Adrenal gland (tissue), 12 donors: ENCODE measurements around the gene ALPP. TPM values are rescaled to one million over a fixed set of nuclear protein-coding genes. Genes with fewer than 3 reads are reported as not detected.
A peak's percentile ranks its signal among the peaks of the same experiment; 100 is the strongest.
"Not testable (repeated sequence)": the region's sequence is repeated elsewhere in the genome, so short reads cannot be mapped to it uniquely, and the experiment has no call there.

Experiments
- DNase-seq, 7 donors: peaks; one replicate each; pipeline ENCODE4 v3.0.0-alpha.2; 2019 to 2020
- H3K27ac ChIP-seq, 5 donors: fragments of 200-600 bp; sonication (generic) in 4 of 5; 1 replicate in 3 of 5; 2 replicates in 2 of 5; pipeline versions ENCODE4 v1.5.1 to v1.8.0; 2016 to 2020; ENCODE audit warnings: mild to moderate bottlenecking in 1 of 5
- H3K27me3 ChIP-seq: fragments of 200-600 bp; 2 replicates; pipeline ENCODE4 v1.8.0; 2021
- H3K36me3 ChIP-seq, 2 donors: fragments of 200-600 bp; replicated peaks in 1 of 2; 1 replicate in 1 of 2; 2 replicates in 1 of 2; pipeline versions ENCODE4 v1.5.1 to v1.8.0; 2018 to 2022
- H3K4me1 ChIP-seq, 2 donors: fragments of 200-600 bp; replicated peaks in 1 of 2; 1 replicate in 1 of 2; 2 replicates in 1 of 2; pipeline versions ENCODE4 v1.5.1 to v1.8.0; 2018 to 2021
- H3K4me3 ChIP-seq, 4 donors: fragments of 200-600 bp; sonication (generic) in 3 of 4; one replicate each; pipeline ENCODE4 v1.5.1; 2016 to 2018
- H3K9me3 ChIP-seq, 3 donors: fragments of 200-600 bp; sonication (generic) in 1 of 3; replicated peaks in 1 of 3; 1 replicate in 2 of 3; 2 replicates in 1 of 3; pipeline versions ENCODE4 v1.5.1 to v1.8.0; 2016 to 2021
- CTCF ChIP-seq, 6 experiments: fragments of 450-650 bp in 4 of 6; fragments of 200-600 bp in 2 of 6; sonication (generic) in 1 of 6; IDR thresholded peaks; 1 replicate in 5 of 6; 2 replicates in 1 of 6; pipeline versions ENCODE4 v1.5.1 to v1.8.0; 2016 to 2021; ENCODE audit warnings: antibody characterized with exemption in 6 of 6, mild to moderate bottlenecking in 2 of 6, moderate library complexity in 1 of 6
- POLR2A ChIP-seq, 2 donors: fragments of 450-650 bp; IDR thresholded peaks; one replicate each; pipeline ENCODE4 v1.6.1; 2017; ENCODE audit warnings: antibody characterized with exemption in 2 of 2, mild to moderate bottlenecking in 2 of 2, moderate library complexity in 1 of 2
- WGBS, 4 donors: extraction: QIAGEN DNeasy Blood & Tissue Kit in 2 of 4; methylation state at CpG; one replicate each; pipeline versions ENCODE4 v1.1.5 to v1.1.7; 2013 to 2017; 5-methylcytosine and 5-hydroxymethylcytosine counted together
- intact Hi-C, 2 donors: fragments of 100-400 bp; cut with DNase I; formaldehyde crosslinking; loops; one replicate each; pipeline versions ENCODE4 v1.14.1 to v1.15.0; 2022 to 2023
- polyA plus RNA-seq, 3 donors: library from polyadenylated mRNA; stranded (reverse); fragments of 200-250 nt in 2 of 3; fragments of 350-450 nt in 1 of 3; fragmentation: Illumina TruSeq in 1 of 3; extraction: RNeasy Lipid Tissue Mini Kit (QIAGEN cat#74804) in 1 of 3; gene quantifications; one replicate each; pipeline ENCODE4 v1.2.3, GENCODE V29; 2013 to 2014
- total RNA-seq, 9 donors: library from RNA; depleted of rRNA in 4 of 9; stranded (reverse); fragments of >200 nt in 4 of 9; fragments of 120-200 nt in 1 of 9; fragmentation: NEBNext Ultra II Directional in 1 of 9; extraction: Animal tissue kit (Norgen Biotek cat#: 25700) in 1 of 9; gene quantifications; one replicate each; pipeline versions ENCODE4 v1.1.0 to v1.2.4, GENCODE V29; 2013 to 2023
- donor health status: healthy with polysubstance abuse.
- donor health status: Bipolar disorder and iron deficiency.
- donor health status: DM: yes; HTN: yes; CAD: no.
- donor health status: DM: no; HTN: no; CAD: no.
- donor health status: DM: no; HTN: no; CAD: no.
- donor health status: DM: yes; HTN: yes; CAD: no.

Gene ALPP
- total and polyA plus RNA-seq, 12 donors = not detected

DNA sequence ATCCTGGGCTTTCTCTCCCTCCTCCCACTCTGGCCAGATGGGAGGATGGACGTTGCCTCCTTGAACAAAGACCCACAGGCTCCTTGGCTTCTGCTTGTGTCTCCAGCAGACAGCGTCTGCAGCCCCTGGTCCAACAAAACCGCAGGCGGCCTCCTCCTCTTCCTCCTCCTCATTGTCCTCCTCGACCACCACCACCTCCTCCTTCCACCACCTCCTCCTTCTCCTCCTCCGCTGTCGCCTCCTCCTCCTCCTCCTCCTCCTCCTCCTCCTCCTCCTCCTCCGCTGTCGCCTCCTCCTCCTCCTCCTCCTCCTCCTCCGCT is 45.7 kb upstream of the ALPP start:
- H3K27me3 ChIP-seq = no peaks in the 10 kb centered on the region
- no peak overlapping the region for H3K27ac ChIP-seq
- 85 to 93% (median 90%) methylated on average over 7 to 10 of the region's 10 CpGs for WGBS, 4 donors
- H3K4me3 ChIP-seq = no peak overlapping the region
- DNase-seq = no peak
- intact Hi-C loops = no loop called here
- no peaks in the 10 kb centered on the region for H3K9me3 ChIP-seq
- TF ChIP-seq CTCF (IDR thresholded peaks at IDR 0.05) (no peak), POLR2A (IDR thresholded peaks at IDR 0.05) (no peak)
- no peaks in the 10 kb centered on the region for H3K4me1 ChIP-seq
- H3K36me3 ChIP-seq = no peaks in the 10 kb centered on the region

GRCh38 chr2:232333361-232334135 is 45.0 kb upstream of the ALPP start:
- TF ChIP-seq POLR2A (IDR thresholded peaks at IDR 0.05) (no peak), CTCF (IDR thresholded peaks at IDR 0.05) (peak in 1 of 6 experiments; percentile 12)
- WGBS, 4 donors = 96 to 98% (median 96%) methylated on average over 25 to 28 of the region's 28 CpGs
- H3K27ac ChIP-seq = no peak overlapping the region
- H3K4me1 ChIP-seq = no peaks in the 10 kb centered on the region
- peak in 2 of 7 donors; percentile 14 for DNase-seq
- no peaks in the 10 kb centered on the region for H3K27me3 ChIP-seq
- no peaks in the 10 kb centered on the region for H3K36me3 ChIP-seq
- no peak overlapping the region for H3K4me3 ChIP-seq
- intact Hi-C loops = no loop called here
- no peaks in the 10 kb centered on the region for H3K9me3 ChIP-seq

GRCh38 chr2:232334136-232334884 is 44.2 kb upstream of the ALPP start:
- H3K9me3 ChIP-seq, H3K27me3 ChIP-seq, H3K4me1 ChIP-seq, H3K27ac ChIP-seq, H3K36me3 ChIP-seq, intact Hi-C loops, H3K4me3 ChIP-seq: not testable (repeated sequence)
- 95 to 100% (median 96%) methylated on average over 2 to 30 of the region's 33 CpGs for WGBS, 4 donors
- peak in 3 of 7 donors; percentile 7 to 19 (median 10) for DNase-seq

- H3K27me3 ChIP-seq, H3K27ac ChIP-seq, H3K36me3 ChIP-seq, H3K4me3 ChIP-seq, H3K4me1 ChIP-seq, intact Hi-C loops, H3K9me3 ChIP-seq: not testable (repeated sequence)
- 88 to 97% (median 94%) methylated on average over 5 to 6 of the region's 6 CpGs; no CpG with 5 or more reads in 1 of the 4 donors for WGBS, 4 donors
- peak in 1 of 7 donors; percentile 3 for DNase-seq
Measured at GRCh38 chr2:232334885-232335205, 43.7 kb upstream of the ALPP start.

- H3K4me1 ChIP-seq, H3K4me3 ChIP-seq, H3K9me3 ChIP-seq, H3K27me3 ChIP-seq, intact Hi-C loops, H3K36me3 ChIP-seq, H3K27ac ChIP-seq: not testable (repeated sequence)
- peak in 4 of 7 donors; percentile 8 to 18 (median 12) for DNase-seq
- peak in 5 of 6 experiments; percentile 19 to 49 (median 36) for TF ChIP-seq CTCF (IDR thresholded peaks at IDR 0.05)
- 54 to 70% (median 59%) methylated on average over 4 to 15 of the region's 15 CpGs; no CpG with 5 or more reads in 1 of the 4 donors for WGBS, 4 donors
Measured at GRCh38 chr2:232335206-232335858, 43.2 kb upstream of the ALPP start.
